ENCODE measurements around the gene SRRM3. TPM values are rescaled to one million over a fixed set of nuclear protein-coding genes. Genes with fewer than 3 reads are reported as not detected.

SRRM3 gene
- total RNA-seq, 2 donors from 2014 or later = 4.1 to 5.0 TPM

DNA sequence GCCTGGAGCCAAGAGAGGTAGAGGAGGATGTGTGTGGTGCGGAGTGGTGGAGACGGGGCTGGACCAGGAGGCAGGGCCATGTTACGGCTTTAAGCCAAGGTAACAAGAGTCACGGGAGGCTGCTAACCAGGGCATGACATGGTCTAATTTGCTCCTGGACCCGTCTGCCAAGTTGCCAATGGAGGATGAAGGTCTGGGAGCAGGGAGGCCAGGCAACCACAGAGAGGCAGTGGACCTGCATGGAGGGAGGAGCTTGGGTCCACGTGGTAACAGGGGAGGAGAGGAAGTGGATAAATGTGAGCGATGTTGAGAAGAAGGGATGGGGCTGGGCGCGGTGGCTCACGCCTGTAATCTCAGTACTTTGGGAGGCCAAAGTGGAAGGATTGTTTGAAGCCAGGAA lies 31.0 kb downstream of the SRRM3 start:
- peak; percentile 61 for DNase-seq
- H3K27ac ChIP-seq (ENCODE audit: low read depth, low read length) = no peak overlapping the region
- no peaks in the 10 kb centered on the region for H3K36me3 ChIP-seq (ENCODE audit: control insufficient read depth, insufficient read depth, low read length)
- no peaks in the 10 kb centered on the region for H3K9me3 ChIP-seq (ENCODE audit: control insufficient read depth, low read length)
- H3K9ac ChIP-seq (ENCODE audit: extremely low read depth, low read length, poor library complexity, severe bottlenecking) = no peak overlapping the region
- TF ChIP-seq, protein P1, sequence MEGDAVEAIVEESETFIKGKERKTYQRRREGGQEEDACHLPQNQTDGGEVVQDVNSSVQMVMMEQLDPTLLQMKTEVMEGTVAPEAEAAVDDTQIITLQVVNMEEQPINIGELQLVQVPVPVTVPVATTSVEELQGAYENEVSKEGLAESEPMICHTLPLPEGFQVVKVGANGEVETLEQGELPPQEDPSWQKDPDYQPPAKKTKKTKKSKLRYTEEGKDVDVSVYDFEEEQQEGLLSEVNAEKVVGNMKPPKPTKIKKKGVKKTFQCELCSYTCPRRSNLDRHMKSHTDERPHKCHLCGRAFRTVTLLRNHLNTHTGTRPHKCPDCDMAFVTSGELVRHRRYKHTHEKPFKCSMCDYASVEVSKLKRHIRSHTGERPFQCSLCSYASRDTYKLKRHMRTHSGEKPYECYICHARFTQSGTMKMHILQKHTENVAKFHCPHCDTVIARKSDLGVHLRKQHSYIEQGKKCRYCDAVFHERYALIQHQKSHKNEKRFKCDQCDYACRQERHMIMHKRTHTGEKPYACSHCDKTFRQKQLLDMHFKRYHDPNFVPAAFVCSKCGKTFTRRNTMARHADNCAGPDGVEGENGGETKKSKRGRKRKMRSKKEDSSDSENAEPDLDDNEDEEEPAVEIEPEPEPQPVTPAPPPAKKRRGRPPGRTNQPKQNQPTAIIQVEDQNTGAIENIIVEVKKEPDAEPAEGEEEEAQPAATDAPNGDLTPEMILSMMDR (conservative IDR thresholded peaks at IDR 0.05) = no peak
- Mint-ChIP-seq H3K36me3 (ENCODE audit: low read depth) (no peaks in the 10 kb centered on the region), H3K4me1 (peaks cover 11% of the 10 kb centered on the region), H3K9me3 (no peaks in the 10 kb centered on the region), H3K27ac (no peak overlapping the region), H3K27me3 (ENCODE audit: insufficient read depth) (peaks cover 44% of the 10 kb centered on the region), H3K4me3 (no peak overlapping the region)
- no peak overlapping the region for H3K4me3 ChIP-seq (ENCODE audit: low read length)
- 84 to 96% methylated on average over 7 to 10 of the region's 10 CpGs for WGBS, 2 experiments (ENCODE audit: insufficient coverage in 1 of 2, insufficient read length in 1 of 2)
- H3K4me1 ChIP-seq (ENCODE audit: control insufficient read depth, insufficient read depth, low read length) = no peaks in the 10 kb centered on the region
- H3K27me3 ChIP-seq (ENCODE audit: control insufficient read depth, insufficient read depth, low read length, poor library complexity, severe bottlenecking) = no peaks in the 10 kb centered on the region

DNA sequence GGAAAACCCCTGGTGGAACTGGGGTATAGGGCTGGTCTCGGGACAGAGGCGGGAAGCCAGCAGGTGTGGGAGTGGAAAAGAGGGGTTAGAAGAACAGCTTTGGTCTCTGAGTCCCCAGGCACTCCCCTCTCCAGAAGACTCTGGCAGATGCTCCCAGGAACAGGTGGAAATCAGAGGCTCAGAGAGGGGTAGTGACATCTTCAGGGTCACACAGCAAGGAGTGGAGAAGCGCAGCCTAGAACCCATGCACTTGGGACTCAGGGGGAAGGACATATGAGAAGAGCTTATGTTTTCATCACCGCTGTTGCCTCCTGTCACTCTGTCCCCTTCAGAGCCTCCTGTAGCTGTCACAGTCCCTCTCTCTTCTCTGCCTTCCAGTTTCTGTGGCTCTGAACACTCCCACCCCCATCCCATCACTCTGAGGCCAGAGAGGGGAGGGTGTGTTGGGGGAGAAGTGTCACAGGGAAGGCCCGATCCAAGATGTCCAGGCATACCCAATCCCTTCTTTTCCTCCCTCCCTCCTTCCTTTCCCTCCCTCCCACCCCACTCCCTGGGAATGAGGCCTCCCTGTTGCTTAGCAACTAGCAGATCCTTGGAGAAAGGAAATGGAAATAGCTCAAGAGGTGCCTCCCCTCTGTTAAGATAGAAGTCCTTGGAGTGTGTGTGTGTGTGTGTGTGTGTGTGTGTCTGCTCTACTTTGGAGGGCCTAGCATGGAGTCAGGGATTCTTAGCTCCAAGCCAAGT lies 32.0 kb downstream of the SRRM3 start:
- TF ChIP-seq, protein P1 (conservative IDR thresholded peaks at IDR 0.05) = no peak
- Histone ChIP-seq H3K36me3 (ENCODE audit: control insufficient read depth, insufficient read depth, low read length) (no peaks in the 10 kb centered on the region), H3K9me3 (ENCODE audit: control insufficient read depth, low read length) (no peaks in the 10 kb centered on the region), H3K4me1 (ENCODE audit: control insufficient read depth, insufficient read depth, low read length) (no peaks in the 10 kb centered on the region), H3K27ac (ENCODE audit: low read depth, low read length) (no peak overlapping the region), H3K4me3 (ENCODE audit: low read length) (no peak overlapping the region), H3K27me3 (ENCODE audit: control insufficient read depth, insufficient read depth, low read length, poor library complexity, severe bottlenecking) (no peaks in the 10 kb centered on the region), H3K9ac (ENCODE audit: extremely low read depth, low read length, poor library complexity, severe bottlenecking) (no peak overlapping the region)
- DNase-seq = peak; percentile 80
- Mint-ChIP-seq H3K36me3 (ENCODE audit: low read depth) (no peaks in the 10 kb centered on the region), H3K4me1 (peaks cover 11% of the 10 kb centered on the region), H3K27me3 (ENCODE audit: insufficient read depth) (peaks cover 44% of the 10 kb centered on the region), H3K4me3 (peak overlapping the region; percentile 39), H3K27ac (no peak overlapping the region), H3K9me3 (no peaks in the 10 kb centered on the region)
- WGBS, 2 experiments (ENCODE audit: insufficient coverage in 1 of 2, insufficient read length in 1 of 2) = 95 to 96% methylated on average over 3 to 4 of the region's 5 CpGs

DNA sequence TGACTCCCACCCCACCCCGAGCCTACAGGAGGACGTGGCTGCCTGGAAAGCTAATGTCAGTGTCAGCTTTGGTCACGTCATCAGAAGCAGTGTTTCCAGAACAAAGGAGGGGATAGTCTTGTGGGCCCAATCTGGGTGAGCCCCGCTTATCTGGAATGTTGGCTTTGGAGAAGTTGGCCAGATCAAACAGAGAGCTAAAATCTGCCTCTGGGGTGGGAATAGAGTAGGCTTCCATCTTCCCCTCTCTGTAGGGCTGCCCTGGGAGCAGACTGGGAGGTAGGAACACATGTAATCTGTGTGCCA lies 32.5 kb downstream of the SRRM3 start:
- Mint-ChIP-seq H3K36me3 (ENCODE audit: low read depth) (no peaks in the 10 kb centered on the region), H3K27ac (no peak overlapping the region), H3K27me3 (ENCODE audit: insufficient read depth) (peaks cover 44% of the 10 kb centered on the region), H3K4me3 (peak overlapping the region; percentile 39), H3K9me3 (no peaks in the 10 kb centered on the region), H3K4me1 (peaks cover 11% of the 10 kb centered on the region)
- H3K9ac ChIP-seq (ENCODE audit: extremely low read depth, low read length, poor library complexity, severe bottlenecking) = no peak overlapping the region
- TF ChIP-seq, protein P1 (conservative IDR thresholded peaks at IDR 0.05) = no peak
- no peak overlapping the region for H3K27ac ChIP-seq (ENCODE audit: low read depth, low read length)
- 72 to 81% methylated on average over 3 to 4 of the region's 4 CpGs for WGBS, 2 experiments (ENCODE audit: insufficient coverage in 1 of 2, insufficient read length in 1 of 2)
- H3K36me3 ChIP-seq (ENCODE audit: control insufficient read depth, insufficient read depth, low read length) = no peaks in the 10 kb centered on the region
- H3K9me3 ChIP-seq (ENCODE audit: control insufficient read depth, low read length) = no peaks in the 10 kb centered on the region
- no peak for DNase-seq
- H3K27me3 ChIP-seq (ENCODE audit: control insufficient read depth, insufficient read depth, low read length, poor library complexity, severe bottlenecking) = no peaks in the 10 kb centered on the region
- no peaks in the 10 kb centered on the region for H3K4me1 ChIP-seq (ENCODE audit: control insufficient read depth, insufficient read depth, low read length)
- H3K4me3 ChIP-seq (ENCODE audit: low read length) = no peak overlapping the region

All from endodermal cell (in vitro differentiated cells).